ENCODE results near the gene GRM8. TPM values are rescaled to one million over a fixed set of nuclear protein-coding genes. Genes with fewer than 3 reads are reported as not detected.

Gene GRM8
- total RNA-seq, 2 experiments from 2014 or later, result not detected

DNA sequence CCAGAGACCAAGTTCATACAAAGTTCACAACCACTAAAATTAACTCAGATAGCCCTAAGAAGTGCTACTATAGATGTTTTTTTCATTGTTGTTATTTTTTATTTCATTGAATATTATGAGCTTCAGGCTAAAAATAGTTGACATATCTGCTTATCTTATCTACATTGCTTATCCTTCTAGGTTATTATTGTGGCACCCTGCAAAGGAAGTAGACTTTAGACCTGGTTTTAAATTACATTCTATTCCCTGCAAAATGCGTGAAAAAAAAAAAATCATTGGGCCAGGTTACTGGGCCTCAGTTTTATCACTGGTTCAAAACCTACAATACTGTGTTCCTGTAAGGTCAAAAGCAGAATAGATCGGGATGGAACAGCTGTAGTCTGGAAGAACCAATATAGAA is 811.0 kb downstream of the GRM8 start:
- Histone ChIP-seq H3K27ac (ENCODE audit: low read depth, low read length, poor library complexity, severe bottlenecking) (no peak overlapping the region), H2AFZ (ENCODE audit: low read length) (no peak overlapping the region), H4K20me1 (ENCODE audit: insufficient read depth, low read length) (no peaks in the 10 kb centered on the region), H3K79me2 (ENCODE audit: insufficient read depth, low read depth, low read length) (no peaks in the 10 kb centered on the region), H3K4me1 (ENCODE audit: insufficient read depth, low read length, poor library complexity, severe bottlenecking) (no peaks in the 10 kb centered on the region), H3K9me2 (ENCODE audit: insufficient read depth, low read length) (no peaks in the 10 kb centered on the region), H3K4me2 (ENCODE audit: low read length) (no peak overlapping the region), H3K36me3 (ENCODE audit: insufficient read depth, low read length) (no peaks in the 10 kb centered on the region), H3K4me3 (ENCODE audit: low read depth, low read length, poor library complexity, severe bottlenecking) (no peak overlapping the region), H3K9me3 (ENCODE audit: low read length) (no peaks in the 10 kb centered on the region)
- POLR2A ChIA-PET, result interaction anchor here (0.6 kb wide), 1 partner anchor 959 kb away, joined by 3 read pairs; no protein-coding TSS in a partner anchor
- CTCF ChIA-PET (ENCODE audit: unreplicated experiment), result no interaction called here
- BruUV-seq (replicated peaks), result no TSS peak
- TF ChIP-seq EZH2phosphoT487 (IDR thresholded peaks at IDR 0.05; ENCODE audit: borderline replicate concordance, low read depth, low read length), result no peak
- intact Hi-C loops (cut with micrococcal nuclease; ENCODE audit: unreplicated experiment), result no loop called here
- DNase-seq (ENCODE audit: low spot score), result no peak

DNA sequence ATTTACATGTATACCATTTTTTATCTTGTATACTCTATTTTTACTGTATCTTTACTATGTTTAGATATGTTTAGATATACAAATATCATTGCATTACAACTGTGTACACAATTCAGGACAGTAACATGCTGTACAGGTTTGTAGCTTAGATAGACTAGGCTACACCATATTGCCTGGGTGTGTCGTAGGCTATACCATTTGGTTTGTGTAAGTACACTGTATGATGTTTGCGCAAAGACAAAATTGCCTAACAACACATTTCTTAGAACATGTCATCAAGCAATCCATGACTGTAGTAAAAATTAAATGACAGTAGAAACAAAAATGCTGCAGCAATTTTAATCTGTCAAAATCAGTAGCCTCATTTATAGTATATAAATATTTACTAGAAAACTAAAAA is 812.2 kb downstream of the GRM8 start:
- ChIA-PET CTCF (ENCODE audit: unreplicated experiment) (no interaction called here), POLR2A (interaction anchor here (1.4 kb wide), 1 partner anchor 16 kb away, joined by 4 read pairs; no protein-coding TSS in a partner anchor)
- intact Hi-C loops (cut with micrococcal nuclease; ENCODE audit: unreplicated experiment), result no loop called here
- BruUV-seq (replicated peaks), result no TSS peak
- Histone ChIP-seq H3K27ac (ENCODE audit: low read depth, low read length, poor library complexity, severe bottlenecking) (no peak overlapping the region), H3K79me2 (ENCODE audit: insufficient read depth, low read depth, low read length) (no peaks in the 10 kb centered on the region), H4K20me1 (ENCODE audit: insufficient read depth, low read length) (no peaks in the 10 kb centered on the region), H3K36me3 (ENCODE audit: insufficient read depth, low read length) (no peaks in the 10 kb centered on the region), H2AFZ (ENCODE audit: low read length) (no peak overlapping the region), H3K9me3 (ENCODE audit: low read length) (no peaks in the 10 kb centered on the region), H3K4me1 (ENCODE audit: insufficient read depth, low read length, poor library complexity, severe bottlenecking) (no peaks in the 10 kb centered on the region), H3K4me2 (ENCODE audit: low read length) (no peak overlapping the region), H3K9me2 (ENCODE audit: insufficient read depth, low read length) (no peaks in the 10 kb centered on the region), H3K4me3 (ENCODE audit: low read depth, low read length, poor library complexity, severe bottlenecking) (no peak overlapping the region)
- no peak for DNase-seq (ENCODE audit: low spot score)
- no peak for TF ChIP-seq EZH2phosphoT487 (IDR thresholded peaks at IDR 0.05; ENCODE audit: borderline replicate concordance, low read depth, low read length)
- TF ChIP-seq, protein P1, sequence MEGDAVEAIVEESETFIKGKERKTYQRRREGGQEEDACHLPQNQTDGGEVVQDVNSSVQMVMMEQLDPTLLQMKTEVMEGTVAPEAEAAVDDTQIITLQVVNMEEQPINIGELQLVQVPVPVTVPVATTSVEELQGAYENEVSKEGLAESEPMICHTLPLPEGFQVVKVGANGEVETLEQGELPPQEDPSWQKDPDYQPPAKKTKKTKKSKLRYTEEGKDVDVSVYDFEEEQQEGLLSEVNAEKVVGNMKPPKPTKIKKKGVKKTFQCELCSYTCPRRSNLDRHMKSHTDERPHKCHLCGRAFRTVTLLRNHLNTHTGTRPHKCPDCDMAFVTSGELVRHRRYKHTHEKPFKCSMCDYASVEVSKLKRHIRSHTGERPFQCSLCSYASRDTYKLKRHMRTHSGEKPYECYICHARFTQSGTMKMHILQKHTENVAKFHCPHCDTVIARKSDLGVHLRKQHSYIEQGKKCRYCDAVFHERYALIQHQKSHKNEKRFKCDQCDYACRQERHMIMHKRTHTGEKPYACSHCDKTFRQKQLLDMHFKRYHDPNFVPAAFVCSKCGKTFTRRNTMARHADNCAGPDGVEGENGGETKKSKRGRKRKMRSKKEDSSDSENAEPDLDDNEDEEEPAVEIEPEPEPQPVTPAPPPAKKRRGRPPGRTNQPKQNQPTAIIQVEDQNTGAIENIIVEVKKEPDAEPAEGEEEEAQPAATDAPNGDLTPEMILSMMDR (conservative IDR thresholded peaks at IDR 0.05; ENCODE audit: low read length), result no peak

GRCh38 chr7:126436213-126436868 is 816.4 kb downstream of the GRM8 start:
- H3K4me1 ChIP-seq (ENCODE audit: insufficient read depth, low read length, poor library complexity, severe bottlenecking), result no peaks in the 10 kb centered on the region
- H3K4me2 ChIP-seq (ENCODE audit: low read length), result no peak overlapping the region
- no peak overlapping the region for H2AFZ ChIP-seq (ENCODE audit: low read length)
- intact Hi-C loops (cut with micrococcal nuclease; ENCODE audit: unreplicated experiment), result no loop called here
- DNase-seq (ENCODE audit: low spot score), result no peak
- no TSS peak for BruUV-seq (replicated peaks)
- ChIA-PET CTCF (ENCODE audit: unreplicated experiment) (no interaction called here), POLR2A (interaction anchor here (0.9 to 1.5 kb wide), 2 partner anchors 11 to 13 kb away, joined by 3 to 4 read pairs; no protein-coding TSS in a partner anchor)
- H3K79me2 ChIP-seq (ENCODE audit: insufficient read depth, low read depth, low read length), result no peaks in the 10 kb centered on the region
- H4K20me1 ChIP-seq (ENCODE audit: insufficient read depth, low read length), result no peaks in the 10 kb centered on the region
- H3K36me3 ChIP-seq (ENCODE audit: insufficient read depth, low read length), result no peaks in the 10 kb centered on the region
- H3K4me3 ChIP-seq (ENCODE audit: low read depth, low read length, poor library complexity, severe bottlenecking), result no peak overlapping the region
- H3K27ac ChIP-seq (ENCODE audit: low read depth, low read length, poor library complexity, severe bottlenecking), result no peak overlapping the region
- H3K9me2 ChIP-seq (ENCODE audit: insufficient read depth, low read length), result no peaks in the 10 kb centered on the region
- H3K9me3 ChIP-seq (ENCODE audit: low read length), result no peaks in the 10 kb centered on the region
- TF ChIP-seq, protein P1 (conservative IDR thresholded peaks at IDR 0.05; ENCODE audit: low read length), result no peak
- no peak for TF ChIP-seq EZH2phosphoT487 (IDR thresholded peaks at IDR 0.05; ENCODE audit: borderline replicate concordance, low read depth, low read length)
